Colon (tissue), 2 donors: ENCODE data around the gene NLRP13.
"Not testable (repeated sequence)": the region's sequence is repeated elsewhere in the genome, so short reads cannot be mapped to it uniquely, and the experiment has no call there.

Experiments
- FAIRE-seq: peaks from 2 replicates; lab custom pipeline; 2012; peaks lifted over from hg19 to GRCh38; lab: Jason Lieb, UNC
- donor health status: control.
- donor health status: control.

The NLRP13 gene, protein sequence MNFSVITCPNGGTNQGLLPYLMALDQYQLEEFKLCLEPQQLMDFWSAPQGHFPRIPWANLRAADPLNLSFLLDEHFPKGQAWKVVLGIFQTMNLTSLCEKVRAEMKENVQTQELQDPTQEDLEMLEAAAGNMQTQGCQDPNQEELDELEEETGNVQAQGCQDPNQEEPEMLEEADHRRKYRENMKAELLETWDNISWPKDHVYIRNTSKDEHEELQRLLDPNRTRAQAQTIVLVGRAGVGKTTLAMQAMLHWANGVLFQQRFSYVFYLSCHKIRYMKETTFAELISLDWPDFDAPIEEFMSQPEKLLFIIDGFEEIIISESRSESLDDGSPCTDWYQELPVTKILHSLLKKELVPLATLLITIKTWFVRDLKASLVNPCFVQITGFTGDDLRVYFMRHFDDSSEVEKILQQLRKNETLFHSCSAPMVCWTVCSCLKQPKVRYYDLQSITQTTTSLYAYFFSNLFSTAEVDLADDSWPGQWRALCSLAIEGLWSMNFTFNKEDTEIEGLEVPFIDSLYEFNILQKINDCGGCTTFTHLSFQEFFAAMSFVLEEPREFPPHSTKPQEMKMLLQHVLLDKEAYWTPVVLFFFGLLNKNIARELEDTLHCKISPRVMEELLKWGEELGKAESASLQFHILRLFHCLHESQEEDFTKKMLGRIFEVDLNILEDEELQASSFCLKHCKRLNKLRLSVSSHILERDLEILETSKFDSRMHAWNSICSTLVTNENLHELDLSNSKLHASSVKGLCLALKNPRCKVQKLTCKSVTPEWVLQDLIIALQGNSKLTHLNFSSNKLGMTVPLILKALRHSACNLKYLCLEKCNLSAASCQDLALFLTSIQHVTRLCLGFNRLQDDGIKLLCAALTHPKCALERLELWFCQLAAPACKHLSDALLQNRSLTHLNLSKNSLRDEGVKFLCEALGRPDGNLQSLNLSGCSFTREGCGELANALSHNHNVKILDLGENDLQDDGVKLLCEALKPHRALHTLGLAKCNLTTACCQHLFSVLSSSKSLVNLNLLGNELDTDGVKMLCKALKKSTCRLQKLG

GRCh38 chr19:55931936-55932386 is at the start of gene NLRP13:
Gene NLRP13, minus strand, starts transcription at chr19:55932336. Its CDS starts 25 bp downstream, at chr19:55932311.
- no peak for FAIRE-seq

DNA sequence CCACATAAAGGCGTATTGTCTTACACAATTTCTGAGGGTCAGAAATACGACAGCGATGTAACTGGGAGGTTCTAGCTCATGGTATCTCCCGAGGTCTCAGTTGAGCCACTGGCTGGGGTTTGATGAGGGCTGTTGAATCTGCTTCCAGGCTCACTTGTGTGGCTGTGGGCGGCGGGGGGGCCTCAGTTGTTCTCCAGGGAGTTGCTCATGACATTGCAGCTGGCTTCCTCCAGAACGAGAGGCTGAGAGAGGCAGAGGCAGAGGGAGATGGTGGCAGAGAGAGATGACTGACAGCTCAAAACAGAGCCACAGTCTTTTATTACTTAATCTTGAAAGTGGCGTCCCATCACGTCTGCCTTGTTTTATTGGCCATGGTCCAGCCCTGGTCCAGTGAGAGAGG is 48.3 kb upstream of the NLRP13 start:
- FAIRE-seq = no peak

DNA sequence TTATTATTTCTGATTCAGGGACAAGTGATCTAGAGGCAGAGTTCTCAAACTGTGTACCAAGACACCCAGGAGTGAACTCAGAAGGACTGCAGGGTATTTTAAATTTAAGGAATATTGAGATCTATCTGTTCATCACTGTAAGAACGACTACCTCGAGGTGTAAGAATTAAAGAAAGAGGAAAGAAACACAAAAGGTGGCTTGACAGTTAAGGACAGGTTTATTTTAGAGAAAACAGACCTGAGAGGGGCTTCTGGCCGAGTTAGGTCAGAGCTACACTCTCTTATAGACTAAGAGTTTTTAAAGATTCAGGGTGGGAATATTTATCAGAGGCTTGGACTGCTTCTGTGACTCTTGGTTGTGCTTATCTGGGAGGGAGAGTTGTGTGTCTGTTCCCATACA is 41.8 kb upstream of the NLRP13 start:
- no peak for FAIRE-seq

- no peak for FAIRE-seq
These were observed 30.1 kb upstream of the NLRP13 start for GRCh38 chr19:55962186-55962585.

DNA sequence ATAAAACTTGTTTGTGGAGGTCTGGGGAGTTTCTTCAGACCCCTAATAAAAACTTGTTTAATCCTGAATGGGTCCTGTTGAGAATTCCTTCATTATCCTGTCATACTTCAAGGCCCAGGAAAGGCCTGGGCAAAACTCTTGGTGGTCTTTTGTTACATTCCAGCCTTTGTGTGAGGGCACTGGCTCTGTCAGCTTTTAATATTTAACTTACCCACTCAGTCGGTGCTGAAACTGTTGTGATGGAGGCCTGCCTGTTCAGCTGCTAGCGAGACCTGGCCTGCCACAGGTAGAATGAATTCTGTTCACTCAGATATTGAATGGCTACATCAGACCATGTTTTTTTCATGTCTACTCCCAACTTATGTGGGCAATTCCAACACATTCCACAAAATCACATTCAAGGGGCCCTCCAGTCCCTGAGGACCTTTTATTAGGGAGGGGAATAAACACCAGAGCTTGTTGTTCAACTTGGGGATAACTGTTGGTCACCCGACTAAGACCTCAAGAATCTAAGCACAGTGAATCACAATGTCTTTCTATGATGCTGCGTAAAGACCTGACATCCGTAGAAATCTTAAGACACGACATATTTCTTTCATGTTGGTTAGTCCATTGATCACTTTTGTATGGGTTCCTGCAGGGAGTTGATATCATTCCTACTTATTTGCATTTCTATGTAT is 28.0 kb upstream of the NLRP13 start:
- no peak for FAIRE-seq

- no peak for FAIRE-seq
These were observed 26.2 kb upstream of the NLRP13 start for GRCh38 chr19:55958356-55958755.

DNA sequence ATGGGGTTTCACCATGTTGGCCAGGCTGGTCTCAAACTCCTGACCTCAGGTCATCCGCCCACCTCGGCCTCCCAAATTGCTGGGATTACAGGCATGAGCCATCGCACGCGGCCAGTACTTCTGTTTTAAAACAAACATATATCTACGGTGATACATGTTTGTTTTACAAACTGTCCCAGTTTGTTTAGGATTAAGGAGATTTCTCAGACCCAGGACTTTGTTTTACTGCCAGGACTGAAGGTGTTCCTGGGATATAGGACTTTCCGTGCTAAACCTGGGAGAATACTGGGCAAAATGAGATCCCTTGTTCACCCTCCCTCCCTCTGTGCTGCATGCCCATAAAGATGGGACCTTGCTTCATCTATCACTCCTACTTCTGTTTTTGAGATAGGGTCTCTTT is 24.3 kb upstream of the NLRP13 start:
- no peak for FAIRE-seq

- not testable (repeated sequence) for FAIRE-seq
These were observed 18.4 kb upstream of the NLRP13 start for GRCh38 chr19:55950566-55950965.

DNA sequence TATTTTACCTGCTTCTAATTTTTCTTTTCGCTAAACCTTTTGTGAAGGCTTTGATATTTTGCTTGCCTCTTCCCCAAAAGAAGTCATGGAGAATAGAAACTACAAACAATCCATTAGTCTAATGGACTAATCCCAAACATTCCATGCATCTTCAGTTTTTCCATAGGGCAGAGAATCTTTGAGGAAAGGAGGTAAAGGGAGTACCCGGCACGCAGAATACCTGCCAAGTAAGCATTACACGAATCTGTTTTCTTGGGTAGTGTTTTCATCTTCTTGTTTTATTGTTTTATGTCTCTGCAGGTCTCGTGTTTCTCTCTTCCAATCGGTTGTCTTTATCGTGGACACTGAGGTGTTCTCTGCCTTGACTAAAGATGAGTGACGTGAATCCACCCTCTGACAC is 15.4 kb upstream of the NLRP13 start, which contains the start of gene NLRP8:
NLRP8 (plus strand) TSS at position 301 of the 400 bp plus-strand sequence.
- no peak for FAIRE-seq

DNA sequence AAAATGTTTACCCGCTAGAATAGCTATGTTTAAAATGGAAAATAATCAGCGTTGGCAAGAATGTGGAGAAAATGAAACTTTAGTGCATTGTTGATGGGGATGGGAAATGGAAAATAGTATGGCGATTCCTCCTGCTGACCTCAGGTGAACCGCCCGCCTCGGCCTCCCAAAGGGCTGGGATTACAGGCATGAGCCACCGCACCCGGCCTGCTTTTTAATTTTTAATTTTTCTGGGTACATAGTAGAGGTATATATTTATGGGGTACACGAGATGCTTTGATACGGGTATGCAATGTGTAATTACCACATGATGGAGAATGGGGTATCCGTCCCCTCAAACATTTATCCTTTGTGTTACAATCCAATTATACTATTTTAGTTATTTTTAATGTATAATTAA is 8.2 kb upstream of the NLRP13 start:
- no peak for FAIRE-seq

- FAIRE-seq = no peak
These were observed 7.1 kb upstream of the NLRP13 start for GRCh38 chr19:55939206-55939605.

DNA sequence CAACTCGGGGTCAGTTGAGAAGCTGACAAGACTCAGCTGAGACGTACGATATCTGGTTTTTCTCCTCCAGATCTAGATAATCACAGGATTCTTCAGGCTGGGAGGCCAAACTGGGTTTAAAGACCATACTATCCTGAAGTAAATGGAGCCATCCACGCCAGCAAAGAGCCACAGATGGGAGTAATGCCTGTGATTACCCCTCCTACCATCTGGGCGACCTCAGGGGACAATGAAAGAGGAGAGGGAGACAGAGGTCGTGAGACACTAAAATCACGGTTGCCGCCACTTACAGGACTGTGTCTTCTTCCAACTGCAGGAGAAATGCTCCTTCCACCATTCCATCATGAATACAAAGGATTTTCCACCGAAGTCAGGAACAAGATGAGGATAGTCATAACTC is 3.1 kb upstream of the NLRP13 start:
- no peak for FAIRE-seq

- no peak for FAIRE-seq
These were observed 1.1 kb downstream of the NLRP13 start for GRCh38 chr19:55930996-55931515.

- not testable (repeated sequence) for FAIRE-seq
These were observed 2.9 kb downstream of the NLRP13 start for GRCh38 chr19:55929258-55929657.

DNA sequence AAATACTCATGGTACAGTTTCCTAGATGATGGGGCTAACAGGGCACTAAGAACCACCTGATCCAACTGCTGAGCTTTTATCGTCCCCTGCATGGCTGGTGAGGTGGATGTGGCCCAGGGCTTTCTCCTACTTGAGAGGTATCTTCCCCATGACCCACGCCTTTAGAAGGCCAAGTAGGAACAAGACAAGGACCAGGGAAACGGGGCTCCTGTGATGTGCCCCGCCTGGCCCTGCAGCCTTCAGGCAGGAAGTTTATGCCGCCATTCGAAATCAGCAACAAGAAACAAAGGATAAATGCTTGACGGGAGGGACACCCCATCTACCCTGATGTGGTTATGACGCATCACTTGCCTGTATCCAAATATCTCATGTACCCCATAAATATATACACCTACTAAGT is 4.1 kb downstream of the NLRP13 start:
- no peak for FAIRE-seq

- FAIRE-seq = no peak
These were observed 8.6 kb downstream of the NLRP13 start for GRCh38 chr19:55923556-55923955.

- FAIRE-seq = no peak
These were observed 18.4 kb downstream of the NLRP13 start for GRCh38 chr19:55913643-55914268.

DNA sequence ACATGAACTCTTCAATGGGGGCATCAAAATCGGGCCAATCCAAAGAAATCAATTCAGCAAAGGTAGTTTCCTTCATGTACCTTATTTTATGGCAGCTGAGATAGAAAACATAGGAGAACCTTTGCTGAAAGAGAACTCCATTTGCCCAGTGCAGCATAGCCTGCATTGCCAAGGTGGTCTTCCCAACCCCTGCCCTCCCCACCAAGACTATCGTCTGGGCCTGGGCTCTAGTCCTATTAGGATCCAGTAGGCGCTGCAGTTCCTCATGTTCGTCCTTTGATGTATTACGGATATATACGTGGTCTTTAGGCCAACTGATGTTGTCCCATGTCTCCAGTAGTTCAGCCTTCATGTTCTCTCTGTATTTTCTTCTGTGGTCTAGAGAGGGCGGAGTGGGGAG is 19.2 kb downstream of the NLRP13 start:
- FAIRE-seq = no peak

DNA sequence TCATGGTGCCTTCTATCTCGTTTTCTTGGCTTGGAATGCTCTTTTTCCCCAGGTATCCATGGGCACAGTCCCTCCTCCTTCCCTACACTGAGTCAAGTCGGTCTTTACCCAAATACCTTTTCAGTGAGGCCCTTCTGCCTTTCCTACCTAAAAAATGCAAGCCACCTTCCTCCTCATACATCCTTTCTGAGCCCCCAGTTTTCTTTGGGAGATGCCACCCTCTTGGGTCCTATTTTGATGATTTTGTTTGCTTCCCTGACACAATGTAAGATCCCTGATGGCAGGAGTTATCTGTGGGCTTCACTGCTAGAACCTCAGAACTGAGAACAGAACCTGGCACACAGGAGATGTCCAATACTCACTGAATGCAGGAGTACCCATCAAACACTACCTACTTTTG is 22.3 kb downstream of the NLRP13 start:
- no peak for FAIRE-seq

GRCh38 chr19:55907746-55908145 is 24.4 kb downstream of the NLRP13 start:
- no peak for FAIRE-seq

DNA sequence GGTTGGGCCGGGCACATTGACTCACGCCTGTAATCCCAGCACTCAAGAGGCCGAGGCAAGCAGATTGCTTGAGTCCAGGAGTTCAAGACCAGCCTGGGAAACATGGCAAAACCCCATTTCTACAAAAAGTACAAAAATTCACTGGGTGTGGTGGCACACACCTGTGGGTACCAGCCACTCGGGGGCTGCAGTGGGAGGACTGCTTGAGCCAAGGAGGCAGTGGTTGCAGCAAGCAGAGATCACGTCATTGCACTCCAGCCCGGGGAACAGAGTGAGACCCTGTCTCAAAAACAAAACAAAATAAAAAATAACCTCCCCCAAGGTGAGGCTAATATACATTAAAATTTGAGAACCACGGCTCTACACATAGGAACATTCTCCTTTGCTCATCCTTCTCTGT is 24.9 kb downstream of the NLRP13 start:
- FAIRE-seq = no peak
